Stomach (tissue), 9 donors: Measurements from ENCODE around the gene MTHFD2. TPM values are rescaled to one million over a fixed set of nuclear protein-coding genes. Genes with fewer than 3 reads are reported as not detected.
A peak's percentile ranks its signal among the peaks of the same experiment; 100 is the strongest.

ENCODE experiments used
- DNase-seq, 2 donors: peaks; one replicate each; pipeline versions ENCODE4 v3.0.0 to v3.0.0-alpha.2; 2013 to 2019
- H3K27ac ChIP-seq, 5 donors: fragments of 200-600 bp in 4 of 5; sonication (generic) in 4 of 5; one replicate each; pipeline ENCODE4 v1.5.1; 2013 to 2019; ENCODE audit warnings: mild to moderate bottlenecking in 1 of 5, moderate library complexity in 1 of 5
- H3K27me3 ChIP-seq, 3 donors: fragments of 200-600 bp; sonication (generic); one replicate each; pipeline ENCODE4 v1.5.1; 2017 to 2019; ENCODE audit warnings: mixed run types in 1 of 3
- H3K36me3 ChIP-seq, 4 donors: fragments of 200-600 bp; sonication (generic); 1 replicate in 3 of 4; 2 replicates in 1 of 4; pipeline ENCODE4 v1.5.1; 2016 to 2019
- H3K4me1 ChIP-seq, 4 donors: fragments of 200-600 bp; sonication (generic); one replicate each; pipeline ENCODE4 v1.5.1; 2016 to 2019
- H3K4me3 ChIP-seq, 4 donors: fragments of 200-600 bp; sonication (generic) in 3 of 4; one replicate each; pipeline ENCODE4 v1.5.1; 2016 to 2019; ENCODE audit warnings: mild to moderate bottlenecking in 1 of 4
- H3K9me3 ChIP-seq, 4 donors: fragments of 200-600 bp; sonication (generic); one replicate each; pipeline ENCODE4 v1.5.1; 2016 to 2019
- CTCF ChIP-seq, 7 experiments: fragments of 450-650 bp in 4 of 7; fragments of 200-600 bp in 3 of 7; sonication (generic) in 3 of 7; IDR thresholded peaks; one replicate each; pipeline ENCODE4 v1.5.1; 2016 to 2019; ENCODE audit warnings: antibody characterized with exemption in 7 of 7, control low read depth in 2 of 7, mild to moderate bottlenecking in 1 of 7
- EP300 ChIP-seq: sonication (generic); formaldehyde crosslinking; IDR thresholded peaks from one replicate; pipeline ENCODE4 v1.6.1; 2017; ENCODE audit warnings: antibody characterized with exemption
- POLR2A ChIP-seq, 4 donors: fragments of 450-650 bp; IDR thresholded peaks; one replicate each; pipeline ENCODE4 v1.6.1; 2016; ENCODE audit warnings: antibody characterized with exemption in 4 of 4, control low read depth in 2 of 4, mild to moderate bottlenecking in 1 of 4, moderate library complexity in 1 of 4
- POLR2AphosphoS5 ChIP-seq, 3 donors: sonication (generic); formaldehyde crosslinking; IDR thresholded peaks; one replicate each; pipeline ENCODE4 v1.6.1; 2016; ENCODE audit warnings: antibody characterized with exemption in 3 of 3
- WGBS, 5 donors: extraction: QIAGEN DNeasy Blood & Tissue Kit in 3 of 5; methylation state at CpG; one replicate each; pipeline versions ENCODE4 v1.1.5 to v1.1.7; 2013 to 2018; 5-methylcytosine and 5-hydroxymethylcytosine counted together
- intact Hi-C: fragments of 100-400 bp; cut with DNase I; formaldehyde crosslinking; loops from one replicate; pipeline ENCODE4 v1.15.1; 2023; ENCODE audit warnings: low total_unique reads
- polyA plus RNA-seq, 3 donors: library from polyadenylated mRNA; stranded (reverse); fragments of 200-250 nt; gene quantifications; one replicate each; pipeline ENCODE4 v1.2.3, GENCODE V29; 2013
- total RNA-seq, 5 donors: library from RNA; depleted of rRNA; stranded (reverse); fragments of >200 nt; gene quantifications; one replicate each; pipeline versions ENCODE4 v1.1.0 to v1.2.3, GENCODE V29; 2014 to 2016
- donor health status: healthy with polysubstance abuse.
- donor health status: Bipolar disorder and iron deficiency.
- donor health status: healthy.

Gene MTHFD2
- total and polyA plus RNA-seq, 8 donors: 4.3 to 54.1 (median 39.5) TPM

DNA sequence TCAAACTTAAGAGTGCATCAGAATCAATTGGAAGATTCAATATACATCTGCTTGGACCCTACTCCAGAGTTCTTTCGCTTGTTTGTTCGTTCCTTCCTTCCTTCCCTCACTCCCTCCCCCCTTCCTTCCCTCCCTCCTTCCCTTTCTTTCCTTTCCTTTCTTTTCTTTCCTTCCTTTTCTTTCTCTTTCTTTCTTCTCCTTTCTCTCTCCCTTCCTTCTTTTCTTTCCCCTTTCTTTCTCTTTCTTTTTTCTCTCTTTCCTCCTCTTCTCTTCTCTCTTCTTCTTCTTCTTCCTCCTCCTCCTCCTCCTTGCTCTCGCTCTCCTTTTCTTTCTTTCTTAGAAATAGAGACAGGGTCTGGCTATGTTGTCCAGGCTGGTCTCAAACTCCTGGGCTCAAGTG lies 45.9 kb downstream of the MTHFD2 start:
- TF ChIP-seq EP300 (no peak), POLR2A (IDR thresholded peaks at IDR 0.05) (no peak), POLR2AphosphoS5 (IDR thresholded peaks at IDR 0.05) (no peak), CTCF (IDR thresholded peaks at IDR 0.05) (no peak)
- no peaks in the 10 kb centered on the region for H3K36me3 ChIP-seq
- no peak for DNase-seq
- no peaks in the 10 kb centered on the region for H3K4me1 ChIP-seq
- intact Hi-C loops: no loop called here
- 84 to 89% (median 88%) methylated on average over 3 of the region's 3 CpGs for WGBS, 5 donors
- no peak overlapping the region for H3K4me3 ChIP-seq
- no peaks in the 10 kb centered on the region for H3K9me3 ChIP-seq
- no peaks in the 10 kb centered on the region for H3K27me3 ChIP-seq
- H3K27ac ChIP-seq: no peak overlapping the region

DNA sequence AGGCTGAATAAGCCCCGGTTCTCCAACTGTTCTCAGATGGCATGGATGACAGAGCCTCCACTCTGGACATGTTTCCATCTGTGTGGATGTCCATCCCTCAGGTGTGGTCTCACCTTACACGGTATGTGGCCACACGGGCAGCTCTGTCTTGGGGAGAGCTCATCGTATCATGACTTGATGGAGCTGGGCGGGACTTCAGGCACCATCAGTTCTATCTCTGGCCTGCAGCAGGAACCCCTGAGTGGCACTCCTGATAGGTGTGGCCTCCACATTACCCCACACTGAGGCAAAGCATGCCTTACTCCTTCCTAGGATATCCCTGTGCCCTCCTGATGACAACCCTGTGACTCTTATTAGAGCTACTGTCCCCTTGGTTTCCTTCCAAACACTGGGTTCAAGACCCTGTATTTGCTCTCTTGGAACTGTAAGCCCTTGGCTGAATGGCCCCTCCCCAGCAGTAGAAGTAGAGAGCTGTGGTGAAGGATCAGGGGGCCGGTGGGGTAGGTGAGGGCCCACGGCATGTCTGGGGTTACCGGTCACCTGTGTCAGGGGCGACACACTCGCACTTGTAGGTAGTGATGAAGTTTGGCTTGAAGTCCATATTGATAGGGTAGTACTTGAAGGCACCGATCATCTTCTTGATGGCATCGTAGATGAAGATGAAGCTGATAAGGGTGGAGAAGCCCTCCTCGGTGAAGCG lies 48.2 kb downstream of the MTHFD2 start:
- H3K4me3 ChIP-seq: no peak overlapping the region
- no peaks in the 10 kb centered on the region for H3K27me3 ChIP-seq
- H3K27ac ChIP-seq: no peak overlapping the region
- no peaks in the 10 kb centered on the region for H3K4me1 ChIP-seq
- TF ChIP-seq POLR2A (IDR thresholded peaks at IDR 0.05): no peak
- H3K9me3 ChIP-seq: no peaks in the 10 kb centered on the region
- intact Hi-C loops: no loop called here
- DNase-seq: no peak
- H3K36me3 ChIP-seq: no peaks in the 10 kb centered on the region
- WGBS, 5 donors: 91 to 94% (median 93%) methylated on average over 12 to 14 of the region's 14 CpGs

DNA sequence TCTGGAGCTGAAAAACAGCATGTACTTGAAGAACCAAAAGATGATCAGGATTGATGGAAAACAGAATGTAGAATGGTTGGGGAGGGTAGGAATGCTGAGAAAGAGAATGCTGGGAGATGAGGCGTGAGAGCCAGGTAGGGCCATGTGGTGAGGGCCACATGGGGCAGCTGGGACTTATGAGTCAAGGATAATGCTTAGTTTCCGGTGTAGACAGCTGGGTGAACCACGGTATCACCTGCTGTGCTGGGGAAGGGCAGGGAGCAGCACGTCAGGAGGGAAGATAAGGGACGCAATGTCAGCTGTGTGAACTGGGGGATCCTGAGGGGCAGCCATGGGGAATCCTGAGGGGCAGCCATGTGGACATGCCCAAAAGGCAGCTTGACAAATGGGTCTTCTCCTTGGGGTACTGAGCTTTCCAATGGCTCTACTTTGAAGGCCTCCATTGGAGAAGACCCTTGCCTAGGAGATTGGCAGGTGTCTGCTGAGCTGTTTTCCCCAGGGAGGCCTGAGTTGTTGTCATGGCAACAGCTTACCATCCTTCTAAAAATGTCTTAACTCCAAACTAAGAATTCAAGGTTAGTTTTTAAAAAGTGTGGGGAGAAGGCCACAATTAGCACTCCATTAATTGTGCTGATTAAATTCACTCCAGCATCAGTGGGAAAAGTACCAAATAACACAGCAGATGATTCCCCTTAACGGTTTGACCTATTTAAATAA lies 51.1 kb downstream of the MTHFD2 start:
- intact Hi-C loops: no loop called here
- DNase-seq: no peak
- H3K27me3 ChIP-seq: no peaks in the 10 kb centered on the region
- no peak overlapping the region for H3K4me3 ChIP-seq
- H3K9me3 ChIP-seq: no peaks in the 10 kb centered on the region
- TF ChIP-seq POLR2A (IDR thresholded peaks at IDR 0.05): no peak
- no peak for TF ChIP-seq CTCF (IDR thresholded peaks at IDR 0.05)
- no peak for TF ChIP-seq EP300
- TF ChIP-seq POLR2AphosphoS5 (IDR thresholded peaks at IDR 0.05): no peak
- H3K27ac ChIP-seq: no peak overlapping the region
- H3K4me1 ChIP-seq: no peaks in the 10 kb centered on the region
- H3K36me3 ChIP-seq: no peaks in the 10 kb centered on the region
- WGBS, 5 donors: 66 to 76% (median 69%) methylated on average over 6 of the region's 6 CpGs

- no peaks in the 10 kb centered on the region for H3K27me3 ChIP-seq
- peak; percentile 59 to 83 for DNase-seq
- TF ChIP-seq POLR2A (IDR thresholded peaks at IDR 0.05): no peak
- peak in 4 of 7 experiments; percentile 56 to 72 (median 68) for TF ChIP-seq CTCF (IDR thresholded peaks at IDR 0.05)
- no peak for TF ChIP-seq POLR2AphosphoS5 (IDR thresholded peaks at IDR 0.05)
- H3K27ac ChIP-seq: no peak overlapping the region
- H3K9me3 ChIP-seq: no peaks in the 10 kb centered on the region
- peaks cover 0 to under 1% (median 0%) of the 10 kb centered on the region in 4 donors for H3K36me3 ChIP-seq
- H3K4me3 ChIP-seq: no peak overlapping the region
- H3K4me1 ChIP-seq: no peaks in the 10 kb centered on the region
- WGBS, 5 donors: 18 to 28% (median 23%) methylated on average over 9 to 10 of the region's 10 CpGs
- intact Hi-C loops: no loop called here
Observed at GRCh38 chr2:74250189-74250631, 51.8 kb downstream of the MTHFD2 start.

- Histone ChIP-seq H3K27me3 (no peaks in the 10 kb centered on the region), H3K4me1 (no peaks in the 10 kb centered on the region), H3K36me3 (peaks cover 0 to 4% (median 0%) of the 10 kb centered on the region in 4 donors), H3K9me3 (no peaks in the 10 kb centered on the region), H3K4me3 (no peak overlapping the region), H3K27ac (no peak overlapping the region)
- no peak for DNase-seq
- intact Hi-C loops: no loop called here
- TF ChIP-seq POLR2AphosphoS5 (IDR thresholded peaks at IDR 0.05): no peak
- no peak for TF ChIP-seq POLR2A (IDR thresholded peaks at IDR 0.05)
- TF ChIP-seq EP300: no peak
- TF ChIP-seq CTCF (IDR thresholded peaks at IDR 0.05): no peak
- 80 to 85% (median 80%) methylated on average over 10 of the region's 10 CpGs for WGBS, 5 donors
Observed at GRCh38 chr2:74252036-74252435, 53.6 kb downstream of the MTHFD2 start.
